ENCODE data around the gene HS6ST1. TPM values are rescaled to one million over a fixed set of nuclear protein-coding genes. Genes with fewer than 3 reads are reported as not detected.

The HS6ST1 gene
- total and polyA plus RNA-seq, 7 experiments from 2014 or later: 1.6 to 14.3 (median 11.3) TPM

DNA sequence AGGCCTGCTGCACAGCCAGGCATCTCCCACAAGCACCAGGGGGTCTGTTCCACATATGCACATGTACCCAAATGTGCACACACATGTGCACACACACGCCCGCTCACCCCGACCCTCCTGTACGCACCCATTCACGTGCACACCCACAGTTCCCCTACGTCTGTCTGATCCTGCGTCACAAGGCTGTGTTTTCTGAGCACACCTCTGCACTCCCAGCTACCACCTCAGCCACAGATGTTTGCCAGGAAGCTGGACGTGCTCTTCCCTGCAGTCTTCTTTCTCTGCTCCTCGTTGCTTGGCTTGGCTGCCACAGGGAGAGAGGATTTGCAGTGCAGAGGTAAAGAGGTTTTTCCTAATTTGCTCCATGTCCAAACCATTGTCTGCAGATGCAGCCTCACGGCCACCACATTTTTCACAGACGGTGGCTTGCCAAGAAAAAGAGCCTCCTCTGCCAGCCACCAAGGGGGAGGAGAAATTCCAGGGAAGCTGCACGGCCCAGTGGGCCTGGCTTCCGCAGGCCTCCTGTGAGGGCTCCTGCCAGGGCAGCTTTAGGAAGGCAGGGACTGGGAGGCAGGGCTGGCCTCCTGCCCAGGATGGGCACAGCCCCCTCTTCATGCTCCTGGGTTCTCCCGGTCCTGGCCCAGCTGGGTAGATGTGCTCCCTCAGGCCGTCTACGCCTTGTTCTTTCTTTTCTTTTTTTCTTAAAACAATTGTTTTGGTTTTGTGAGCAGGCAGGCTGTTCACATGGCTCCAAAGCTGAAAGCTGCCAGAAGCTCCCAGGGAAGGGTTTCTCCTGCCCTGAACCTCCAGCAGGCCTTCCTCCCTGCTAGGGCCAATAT is 29.3 kb upstream of the HS6ST1 start:
- no peak for ATAC-seq
- intact Hi-C loops (cut with micrococcal nuclease): no loop called here

DNA sequence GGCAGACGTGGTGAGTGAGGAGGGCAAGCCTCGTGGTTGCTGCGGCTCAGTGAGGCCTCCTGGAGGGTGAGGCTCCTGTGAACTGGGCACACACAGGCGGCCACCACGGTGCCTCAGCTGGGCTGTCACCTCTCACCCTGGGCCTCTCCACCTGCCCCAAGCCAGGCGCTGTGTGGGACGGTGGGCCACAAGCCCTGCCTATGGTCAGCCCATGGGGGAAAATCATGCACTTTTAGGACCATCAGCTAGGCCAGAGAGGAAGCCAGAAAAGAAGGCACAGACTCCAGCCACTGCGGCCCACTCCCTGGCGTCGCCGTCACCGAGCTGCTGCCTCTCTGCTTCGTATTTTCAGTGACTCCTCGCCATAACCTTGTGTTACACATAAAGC is 28.5 kb upstream of the HS6ST1 start:
- ChIA-PET POLR2A (no interaction called here), CTCF (no interaction called here)
- no peaks in the 10 kb centered on the region for H3K4me1 Mint-ChIP-seq
- no peaks in the 10 kb centered on the region for H3K4me1 ChIP-seq (ENCODE audit: control insufficient read depth in 2 of 2, insufficient read depth in 2 of 2, low read length in 2 of 2)
- intact Hi-C loops (cut with micrococcal nuclease): no loop called here
- H3K4me3 Mint-ChIP-seq: no peak overlapping the region
- ATAC-seq (no peak), DNase-seq (no peak)
- H3K36me3 ChIP-seq (ENCODE audit: control insufficient read depth in 2 of 3, insufficient read depth in 3 of 3, low read length in 3 of 3): no peaks in the 10 kb centered on the region
- H3K9me3 ChIP-seq (ENCODE audit: control insufficient read depth in 2 of 3, low read length in 3 of 3): peaks cover 0 to 5% (median 0%) of the 10 kb centered on the region in 3 experiments
- H3K27ac ChIP-seq (ENCODE audit: low read depth, low read length): no peak overlapping the region
- H3K9me3 Mint-ChIP-seq: peaks cover 0 to 29% (median 13%) of the 10 kb centered on the region in 11 donors
- no peaks in the 10 kb centered on the region for H3K27me3 ChIP-seq (ENCODE audit: control insufficient read depth in 2 of 2, insufficient read depth in 2 of 2, low read length in 2 of 2)
- H3K27me3 Mint-ChIP-seq: peaks cover 0 to 10% (median 5%) of the 10 kb centered on the region in 5 donors
- H3K4me3 ChIP-seq (ENCODE audit: low read length): no peak overlapping the region
- H3K36me3 Mint-ChIP-seq: peaks cover 0 to 5% (median 0%) of the 10 kb centered on the region in 5 donors
- no peak overlapping the region for H3K27ac Mint-ChIP-seq

More for the DNA sequence above, 29.3 kb upstream of the HS6ST1 start:
- no peaks in the 10 kb centered on the region for H3K36me3 ChIP-seq (ENCODE audit: control insufficient read depth in 2 of 3, insufficient read depth in 3 of 3, low read length in 3 of 3)
- Mint-ChIP-seq H3K27ac (no peak overlapping the region), H3K36me3 (peaks cover 0 to 5% (median 0%) of the 10 kb centered on the region in 5 donors), H3K9me3 (peaks cover 0 to 30% (median 13%) of the 10 kb centered on the region in 11 donors), H3K27me3 (peaks cover 0 to 10% (median 5%) of the 10 kb centered on the region in 5 donors), H3K4me3 (no peak overlapping the region), H3K4me1 (no peaks in the 10 kb centered on the region)
- H3K4me3 ChIP-seq (ENCODE audit: low read length): no peak overlapping the region
- ChIA-PET CTCF (no interaction called here), POLR2A (no interaction called here)
- no peak overlapping the region for H3K27ac ChIP-seq (ENCODE audit: low read depth, low read length)
- no peaks in the 10 kb centered on the region for H3K4me1 ChIP-seq (ENCODE audit: control insufficient read depth in 2 of 2, insufficient read depth in 2 of 2, low read length in 2 of 2)
- DNase-seq: no peak
- no peaks in the 10 kb centered on the region for H3K27me3 ChIP-seq (ENCODE audit: control insufficient read depth in 2 of 2, insufficient read depth in 2 of 2, low read length in 2 of 2)
- peaks cover 0 to 5% (median 0%) of the 10 kb centered on the region in 3 experiments for H3K9me3 ChIP-seq (ENCODE audit: control insufficient read depth in 2 of 3, low read length in 3 of 3)

DNA sequence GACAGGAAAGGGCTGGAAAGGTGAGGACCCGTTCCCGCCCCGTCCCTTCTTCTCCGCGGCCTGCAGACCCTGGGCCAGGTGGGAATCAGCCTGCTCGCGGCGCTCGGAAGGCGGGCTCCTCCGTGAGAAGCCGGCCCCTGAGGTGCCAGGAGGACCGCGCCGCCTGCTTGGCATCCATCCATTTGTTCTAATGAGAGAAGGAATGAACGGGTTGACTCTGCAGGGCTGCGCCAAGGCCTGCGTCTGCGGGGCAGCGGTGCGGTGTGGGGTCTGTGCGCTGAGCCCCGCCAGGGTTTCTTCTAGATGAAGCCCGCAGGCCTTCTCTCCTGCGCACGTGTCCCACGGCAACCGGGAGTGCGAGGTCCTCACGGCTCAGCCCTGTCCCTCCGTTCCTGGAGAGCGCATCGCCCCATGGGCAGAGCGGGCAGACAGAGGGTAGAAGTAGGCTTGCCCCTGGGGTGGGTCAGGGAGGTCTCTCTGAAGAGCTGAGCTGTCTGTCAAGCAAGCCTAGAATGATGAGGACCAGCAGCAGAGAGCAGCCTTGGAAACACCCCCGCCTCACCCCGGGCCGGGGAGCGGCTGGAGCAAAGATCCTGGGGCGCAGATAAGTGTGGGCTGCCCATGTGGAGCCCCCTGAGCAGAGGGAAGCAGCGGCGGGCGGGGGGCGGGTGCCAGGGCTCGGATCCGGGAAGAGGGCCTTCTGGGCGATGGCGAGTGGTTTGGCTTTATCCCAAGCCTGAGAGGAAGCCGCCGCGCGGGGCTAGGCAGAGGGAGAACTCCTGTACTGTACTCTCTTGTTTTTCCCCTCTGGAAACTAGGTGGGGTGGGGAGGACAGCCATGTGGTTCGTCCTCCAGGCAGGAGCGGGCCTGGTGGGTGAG is 27.9 kb upstream of the HS6ST1 start:
- H3K4me3 ChIP-seq (ENCODE audit: low read length): no peak overlapping the region
- H3K36me3 ChIP-seq (ENCODE audit: control insufficient read depth in 2 of 3, insufficient read depth in 3 of 3, low read length in 3 of 3): no peaks in the 10 kb centered on the region
- no peaks in the 10 kb centered on the region for H3K27me3 ChIP-seq (ENCODE audit: control insufficient read depth in 2 of 2, insufficient read depth in 2 of 2, low read length in 2 of 2)
- ChIA-PET CTCF (no interaction called here), POLR2A (no interaction called here)
- DNase-seq (no peak), ATAC-seq (no peak)
- peaks cover 0 to 10% (median 5%) of the 10 kb centered on the region in 5 donors for H3K27me3 Mint-ChIP-seq
- no peaks in the 10 kb centered on the region for H3K4me1 ChIP-seq (ENCODE audit: control insufficient read depth in 2 of 2, insufficient read depth in 2 of 2, low read length in 2 of 2)
- H3K9me3 Mint-ChIP-seq: peaks cover 4 to 25% (median 12%) of the 10 kb centered on the region in 11 donors
- no peak overlapping the region for H3K27ac ChIP-seq (ENCODE audit: low read depth, low read length)
- H3K4me3 Mint-ChIP-seq: no peak overlapping the region
- H3K9me3 ChIP-seq (ENCODE audit: control insufficient read depth in 2 of 3, low read length in 3 of 3): peaks cover 0 to 4% (median 0%) of the 10 kb centered on the region in 3 experiments
- no peak overlapping the region for H3K27ac Mint-ChIP-seq
- intact Hi-C loops (cut with micrococcal nuclease): no loop called here
- H3K4me1 Mint-ChIP-seq: no peaks in the 10 kb centered on the region
- H3K36me3 Mint-ChIP-seq: peaks cover 0 to 5% (median 0%) of the 10 kb centered on the region in 5 donors

DNA sequence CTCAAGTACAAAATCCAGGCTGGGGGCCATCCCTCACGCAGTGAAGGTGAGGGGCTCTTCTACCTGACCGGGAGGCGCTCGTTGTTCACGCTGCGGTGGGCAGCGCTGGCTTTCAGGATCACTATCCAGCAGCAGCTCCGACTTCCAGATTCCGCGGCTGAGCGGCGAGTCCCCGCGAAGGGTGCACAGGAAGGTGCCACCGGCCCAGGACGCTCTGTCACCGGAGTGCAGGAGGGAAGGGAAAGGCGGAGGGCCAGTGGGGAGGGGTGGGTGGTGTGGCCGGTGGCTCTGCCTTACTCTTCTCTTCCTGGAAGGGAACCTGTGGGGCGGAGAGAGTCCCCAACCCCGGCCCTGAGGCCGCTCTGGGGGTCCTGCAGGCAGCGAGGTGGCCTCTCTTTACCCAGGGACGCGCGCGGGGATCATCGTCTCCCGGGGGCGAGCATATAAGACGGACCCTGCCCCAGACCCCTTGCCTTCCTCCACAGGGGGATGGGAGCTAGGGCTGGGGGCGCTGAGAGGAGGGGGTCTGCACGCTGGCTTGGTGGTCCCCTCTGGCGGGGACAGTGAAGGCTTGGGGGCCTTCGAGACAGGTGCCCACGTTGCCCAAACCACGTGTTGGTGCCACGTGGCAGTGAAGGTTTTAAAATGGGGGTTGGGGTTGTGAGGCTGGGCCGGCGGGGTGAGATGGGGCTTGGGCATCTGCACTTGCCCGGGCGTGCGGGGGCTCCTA is 26.9 kb upstream of the HS6ST1 start:
- peaks cover 4 to 19% (median 10%) of the 10 kb centered on the region in 11 donors for H3K9me3 Mint-ChIP-seq
- Histone ChIP-seq H3K4me3 (ENCODE audit: low read length) (no peak overlapping the region), H3K36me3 (ENCODE audit: control insufficient read depth in 2 of 3, insufficient read depth in 3 of 3, low read length in 3 of 3) (no peaks in the 10 kb centered on the region), H3K27ac (ENCODE audit: low read depth, low read length) (no peak overlapping the region), H3K4me1 (ENCODE audit: control insufficient read depth in 2 of 2, insufficient read depth in 2 of 2, low read length in 2 of 2) (no peaks in the 10 kb centered on the region), H3K9me3 (ENCODE audit: control insufficient read depth in 2 of 3, low read length in 3 of 3) (no peaks in the 10 kb centered on the region), H3K27me3 (ENCODE audit: control insufficient read depth in 2 of 2, insufficient read depth in 2 of 2, low read length in 2 of 2) (no peaks in the 10 kb centered on the region)
- no peaks in the 10 kb centered on the region for H3K4me1 Mint-ChIP-seq
- intact Hi-C loops (cut with micrococcal nuclease): no loop called here
- no peak overlapping the region for H3K4me3 Mint-ChIP-seq
- ChIA-PET CTCF (no interaction called here), POLR2A (no interaction called here)
- peaks cover 0 to 10% (median 4%) of the 10 kb centered on the region in 5 donors for H3K27me3 Mint-ChIP-seq
- no peak for DNase-seq
- no peak for ATAC-seq
- peaks cover 0 to 5% (median 0%) of the 10 kb centered on the region in 5 donors for H3K36me3 Mint-ChIP-seq
- H3K27ac Mint-ChIP-seq: no peak overlapping the region

DNA sequence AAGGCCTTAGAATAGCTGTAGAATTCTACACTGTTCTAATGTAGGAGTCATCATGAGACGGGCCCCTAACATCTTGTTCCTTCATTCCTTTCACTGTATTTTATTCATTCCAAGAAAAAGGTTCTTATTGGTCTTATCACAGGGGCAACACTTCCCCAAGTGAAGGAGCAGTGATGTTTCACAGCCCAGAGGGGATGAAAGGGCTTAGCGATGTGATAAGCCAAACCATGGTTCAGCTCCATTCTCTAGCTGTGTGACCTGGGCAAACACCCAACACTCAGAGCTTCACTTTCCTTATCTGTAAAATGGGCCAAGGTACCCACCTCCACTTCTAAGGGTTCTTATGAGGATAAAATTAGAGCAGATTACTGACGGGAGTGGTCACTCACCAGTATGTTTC is 25.4 kb upstream of the HS6ST1 start:
- H3K9me3 ChIP-seq (ENCODE audit: control insufficient read depth in 2 of 3, low read length in 3 of 3): no peaks in the 10 kb centered on the region
- Mint-ChIP-seq H3K36me3 (peaks cover 0 to 5% (median 0%) of the 10 kb centered on the region in 5 donors), H3K9me3 (peaks cover 2 to 19% (median 6%) of the 10 kb centered on the region in 11 donors), H3K4me3 (no peak overlapping the region), H3K27ac (no peak overlapping the region), H3K27me3 (peaks cover 0 to 6% (median 0%) of the 10 kb centered on the region in 5 donors), H3K4me1 (no peaks in the 10 kb centered on the region)
- H3K4me3 ChIP-seq (ENCODE audit: low read length): no peak overlapping the region
- no peaks in the 10 kb centered on the region for H3K4me1 ChIP-seq (ENCODE audit: control insufficient read depth in 2 of 2, insufficient read depth in 2 of 2, low read length in 2 of 2)
- no peaks in the 10 kb centered on the region for H3K27me3 ChIP-seq (ENCODE audit: control insufficient read depth in 2 of 2, insufficient read depth in 2 of 2, low read length in 2 of 2)
- CTCF ChIA-PET: no interaction called here
- DNase-seq: no peak
- POLR2A ChIA-PET: no interaction called here
- H3K36me3 ChIP-seq (ENCODE audit: control insufficient read depth in 2 of 3, insufficient read depth in 3 of 3, low read length in 3 of 3): no peaks in the 10 kb centered on the region
- intact Hi-C loops (cut with micrococcal nuclease): no loop called here
- no peak overlapping the region for H3K27ac ChIP-seq (ENCODE audit: low read depth, low read length)
- no peak for ATAC-seq

DNA sequence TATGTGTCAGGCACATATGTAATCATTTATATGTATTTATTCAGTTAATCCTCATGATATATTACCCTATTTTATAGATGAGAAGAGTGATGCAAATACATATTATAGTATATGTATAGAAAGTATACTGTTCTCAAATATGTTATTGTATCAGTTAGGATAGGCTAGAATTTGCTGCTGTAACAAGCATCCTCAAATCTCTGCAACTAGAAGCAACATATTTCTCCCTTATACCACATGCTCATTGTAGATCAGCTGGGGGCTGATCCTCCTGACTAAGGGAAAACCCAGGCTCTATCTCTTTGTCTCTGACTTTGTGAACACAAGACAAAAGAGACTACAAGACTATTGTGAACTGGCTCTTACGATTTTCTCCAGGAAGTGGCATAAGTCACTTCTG is 24.8 kb upstream of the HS6ST1 start:
- Histone ChIP-seq H3K4me3 (ENCODE audit: low read length) (no peak overlapping the region), H3K27me3 (ENCODE audit: control insufficient read depth in 2 of 2, insufficient read depth in 2 of 2, low read length in 2 of 2) (no peaks in the 10 kb centered on the region), H3K4me1 (ENCODE audit: control insufficient read depth in 2 of 2, insufficient read depth in 2 of 2, low read length in 2 of 2) (no peaks in the 10 kb centered on the region), H3K27ac (ENCODE audit: low read depth, low read length) (no peak overlapping the region), H3K9me3 (ENCODE audit: control insufficient read depth in 2 of 3, low read length in 3 of 3) (no peaks in the 10 kb centered on the region), H3K36me3 (ENCODE audit: control insufficient read depth in 2 of 3, insufficient read depth in 3 of 3, low read length in 3 of 3) (no peaks in the 10 kb centered on the region)
- H3K36me3 Mint-ChIP-seq: peaks cover 0 to 5% (median 0%) of the 10 kb centered on the region in 5 donors
- ATAC-seq (no peak), DNase-seq (no peak)
- no peaks in the 10 kb centered on the region for H3K4me1 Mint-ChIP-seq
- no peak overlapping the region for H3K4me3 Mint-ChIP-seq
- intact Hi-C loops (cut with micrococcal nuclease): no loop called here
- CTCF ChIA-PET: no interaction called here
- no peak overlapping the region for H3K27ac Mint-ChIP-seq
- POLR2A ChIA-PET: no interaction called here
- H3K27me3 Mint-ChIP-seq: peaks cover 0 to 6% (median 0%) of the 10 kb centered on the region in 5 donors
- peaks cover 2 to 19% (median 6%) of the 10 kb centered on the region in 11 donors for H3K9me3 Mint-ChIP-seq
